ENCODE results near the gene FRMD8. TPM values are rescaled to one million over a fixed set of nuclear protein-coding genes. Genes with fewer than 3 reads are reported as not detected.

The FRMD8 gene
- polyA plus RNA-seq, 3 donors: 33.7 to 41.2 (median 35.4) TPM

GRCh38 chr11:65433657-65434056 lies 47.2 kb downstream of the FRMD8 start:
- TF ChIP-seq CTCF (IDR thresholded peaks at IDR 0.05): no peak
- H3K4me1 Mint-ChIP-seq: peaks cover 86% of the 10 kb centered on the region
- H3K4me3 Mint-ChIP-seq: peak overlapping the region in 1 of 2 donors; percentile 62
- peaks cover 100% of the 10 kb centered on the region for H4K20me1 ChIP-seq (ENCODE audit: insufficient read depth, low read length)
- H3K36me3 Mint-ChIP-seq: peaks cover 77 to 79% of the 10 kb centered on the region in 2 donors
- peak overlapping the region in 1 of 3 experiments; percentile 100 for H3K4me3 ChIP-seq (replicated peaks in 1 of 3; ENCODE audit: low read depth in 2 of 3, low read length in 3 of 3)
- H3K27me3 Mint-ChIP-seq (ENCODE audit: low read depth in 3 of 3): peaks cover 0 to 2% (median 0%) of the 10 kb centered on the region in 3 donors
- H3K79me2 ChIP-seq (ENCODE audit: insufficient read depth, low read length): peaks cover 97% of the 10 kb centered on the region
- peak overlapping the region; percentile 37 for H3K4me2 ChIP-seq (replicated peaks; ENCODE audit: extremely low read depth, low read length, poor library complexity, severe bottlenecking)
- H3K9me3 ChIP-seq (replicated peaks in 1 of 2; ENCODE audit: control insufficient read depth in 1 of 2, insufficient read depth in 1 of 2, low read length in 2 of 2): no peaks in the 10 kb centered on the region
- peaks cover 47 to 71% of the 10 kb centered on the region in 2 donors for H3K36me3 ChIP-seq (replicated peaks in 1 of 2; ENCODE audit: control insufficient read depth in 1 of 2, insufficient read depth in 2 of 2, low read length in 2 of 2)
- DNase-seq: no peak
- intact Hi-C loops (cut with micrococcal nuclease): no loop called here
- H3K27me3 ChIP-seq (ENCODE audit: control insufficient read depth in 2 of 2, insufficient read depth in 2 of 2, low read length in 2 of 2): no peaks in the 10 kb centered on the region
- no peak overlapping the region for H3K9ac ChIP-seq (ENCODE audit: insufficient read depth, low read length, poor library complexity, severe bottlenecking)
- H3K4me1 ChIP-seq (ENCODE audit: control insufficient read depth in 1 of 2, insufficient read depth in 2 of 2, low read length in 2 of 2): peaks cover 48 to 93% of the 10 kb centered on the region in 2 donors
- H3K9me3 Mint-ChIP-seq: no peaks in the 10 kb centered on the region
- no peak overlapping the region for H3K27ac ChIP-seq (ENCODE audit: low read depth in 1 of 2, low read length in 2 of 2)
- H2AFZ ChIP-seq (ENCODE audit: insufficient read depth, low read depth, low read length, poor library complexity, severe bottlenecking): no peak overlapping the region
- WGBS (ENCODE audit: insufficient coverage): no CpG with 5 or more reads among the region's 2 CpGs
- no peak overlapping the region for H3K27ac Mint-ChIP-seq

GRCh38 chr11:65434057-65434666 lies 47.7 kb downstream of the FRMD8 start:
- H3K27me3 Mint-ChIP-seq (ENCODE audit: low read depth in 3 of 3): peaks cover 0 to 2% (median 0%) of the 10 kb centered on the region in 3 donors
- peaks cover 81 to 82% of the 10 kb centered on the region in 2 donors for H3K36me3 Mint-ChIP-seq
- Histone ChIP-seq H4K20me1 (ENCODE audit: insufficient read depth, low read length) (peaks cover 100% of the 10 kb centered on the region), H3K27ac (ENCODE audit: low read depth in 1 of 2, low read length in 2 of 2) (no peak overlapping the region), H3K4me1 (ENCODE audit: control insufficient read depth in 1 of 2, insufficient read depth in 2 of 2, low read length in 2 of 2) (peaks cover 50 to 93% of the 10 kb centered on the region in 2 donors), H2AFZ (ENCODE audit: insufficient read depth, low read depth, low read length, poor library complexity, severe bottlenecking) (no peak overlapping the region), H3K4me2 (replicated peaks; ENCODE audit: extremely low read depth, low read length, poor library complexity, severe bottlenecking) (peak overlapping the region; percentile 17), H3K9me3 (replicated peaks in 1 of 2; ENCODE audit: control insufficient read depth in 1 of 2, insufficient read depth in 1 of 2, low read length in 2 of 2) (no peaks in the 10 kb centered on the region), H3K9ac (ENCODE audit: insufficient read depth, low read length, poor library complexity, severe bottlenecking) (no peak overlapping the region), H3K36me3 (replicated peaks in 1 of 2; ENCODE audit: control insufficient read depth in 1 of 2, insufficient read depth in 2 of 2, low read length in 2 of 2) (peaks cover 51 to 75% of the 10 kb centered on the region in 2 donors), H3K4me3 (replicated peaks in 1 of 3; ENCODE audit: low read depth in 2 of 3, low read length in 3 of 3) (peak overlapping the region in 2 of 3 experiments; percentile 31 to 100), H3K79me2 (ENCODE audit: insufficient read depth, low read length) (peaks cover 97% of the 10 kb centered on the region), H3K27me3 (ENCODE audit: control insufficient read depth in 2 of 2, insufficient read depth in 2 of 2, low read length in 2 of 2) (no peaks in the 10 kb centered on the region)
- H3K4me1 Mint-ChIP-seq: peaks cover 88% of the 10 kb centered on the region
- peak overlapping the region in 4 of 7 donors; percentile 4 to 68 (median 10) for H3K27ac Mint-ChIP-seq
- peak overlapping the region in 1 of 2 donors; percentile 62 for H3K4me3 Mint-ChIP-seq
- no peak for DNase-seq
- no CpG with 5 or more reads among the region's 6 CpGs for WGBS (ENCODE audit: insufficient coverage)
- no peaks in the 10 kb centered on the region for H3K9me3 Mint-ChIP-seq
- intact Hi-C loops (cut with micrococcal nuclease): no loop called here
- TF ChIP-seq CTCF (IDR thresholded peaks at IDR 0.05): no peak

Data from CD14-positive monocyte (primary cell).